ENCODE measurements around the gene CTBP2.

Gene CTBP2

GRCh38 chr10:124935946-124936345 is 224.4 kb downstream of the CTBP2 start:
- H3K4me1 ChIP-seq: peaks cover 0 to 24% (median 12%) of the 10 kb centered on the region in 4 donors
- no peak overlapping the region for H3K4me3 ChIP-seq
- H3K9me3 ChIP-seq: no peaks in the 10 kb centered on the region
- no peak for DNase-seq
- H3K27ac ChIP-seq: no peak overlapping the region
- H3K27me3 ChIP-seq: no peaks in the 10 kb centered on the region
- H3K36me3 ChIP-seq: no peaks in the 10 kb centered on the region
- intact Hi-C loops (cut with DNase I; ENCODE audit: low total_unique reads): no loop called here
- no peak for TF ChIP-seq CTCF (IDR thresholded peaks at IDR 0.05)

Measured in tibial artery (tissue), 4 donors.